Liver (tissue), 9 donors: ENCODE measurements around the gene SP3. TPM values are rescaled to one million over a fixed set of nuclear protein-coding genes. Genes with fewer than 3 reads are reported as not detected.

Experiments used
- DNase-seq: peaks from one replicate; pipeline ENCODE4 v3.0.0-alpha.2; 2017; ENCODE audit warnings: low spot score
- H3K27ac ChIP-seq, 2 donors: one replicate each; pipeline ENCODE4 v1.7.0; 2013; ENCODE audit warnings: inconsistent platforms in 2 of 2, low read length in 2 of 2, control low read depth in 1 of 2, low read depth in 1 of 2, mild to moderate bottlenecking in 1 of 2
- H3K27me3 ChIP-seq, 4 donors: one replicate each; pipeline versions ENCODE4 v1.6.1 to v1.7.0; 2013; ENCODE audit warnings: low read length in 3 of 4, inconsistent platforms in 1 of 4, mild to moderate bottlenecking in 1 of 4, moderate library complexity in 1 of 4; ENCODE audit not compliant: control insufficient read depth in 4 of 4, insufficient read depth in 4 of 4
- H3K36me3 ChIP-seq, 4 donors: one replicate each; pipeline versions ENCODE4 v1.6.1 to v1.7.0; 2013; ENCODE audit warnings: low read length in 3 of 4, mild to moderate bottlenecking in 3 of 4, low read depth in 1 of 4, moderate library complexity in 1 of 4; ENCODE audit not compliant: control insufficient read depth in 4 of 4, insufficient read depth in 3 of 4
- H3K4me1 ChIP-seq, 4 donors: one replicate each; pipeline versions ENCODE4 v1.6.1 to v1.7.0; 2013; ENCODE audit warnings: low read length in 3 of 4, mild to moderate bottlenecking in 3 of 4, moderate library complexity in 1 of 4; ENCODE audit not compliant: control insufficient read depth in 4 of 4, insufficient read depth in 4 of 4
- H3K4me3 ChIP-seq, 3 donors: one replicate each; pipeline versions ENCODE4 v1.6.1 to v1.7.0; 2013; ENCODE audit warnings: low read length in 3 of 3, control low read depth in 1 of 3, low read depth in 1 of 3, mild to moderate bottlenecking in 1 of 3
- H3K9ac ChIP-seq, 2 donors: one replicate each; pipeline ENCODE4 v1.7.0; 2013; ENCODE audit warnings: low read length in 2 of 2, mild to moderate bottlenecking in 2 of 2, moderate library complexity in 2 of 2, control low read depth in 1 of 2, low read depth in 1 of 2
- H3K9me3 ChIP-seq, 4 donors: one replicate each; pipeline versions ENCODE4 v1.6.1 to v1.7.0; 2013; ENCODE audit warnings: low read length in 3 of 4; ENCODE audit not compliant: control insufficient read depth in 4 of 4
- EGR1 ChIP-seq, 2 donors: IDR thresholded peaks; 2 replicates each; pipeline ENCODE4 v1.6.1; 2016 to 2018; ENCODE audit warnings: antibody characterized with exemption in 2 of 2, low read depth in 2 of 2
- FOXA1 ChIP-seq: IDR thresholded peaks from 2 replicates; pipeline ENCODE4 v1.6.1; 2016; ENCODE audit warnings: antibody characterized with exemption
- GABPA ChIP-seq, 2 donors: IDR thresholded peaks in 1 of 2; conservative IDR thresholded peaks in 1 of 2; 2 replicates each; pipeline ENCODE4 v1.6.1; 2016; ENCODE audit warnings: antibody characterized with exemption in 2 of 2, mild to moderate bottlenecking in 1 of 2, moderate library complexity in 1 of 2
- HNF4A ChIP-seq, 2 donors: conservative IDR thresholded peaks; 2 replicates each; pipeline ENCODE4 v1.6.1; 2016; ENCODE audit warnings: antibody characterized with exemption in 2 of 2, mild to moderate bottlenecking in 2 of 2
- JUND ChIP-seq, 2 donors: IDR thresholded peaks; 2 replicates each; pipeline ENCODE4 v1.6.1; 2016; ENCODE audit warnings: antibody characterized with exemption in 2 of 2
- NR2F2 ChIP-seq: IDR thresholded peaks from 2 replicates; pipeline ENCODE4 v1.6.1; 2016; ENCODE audit warnings: antibody characterized with exemption
- RAD21 ChIP-seq, 2 donors: IDR thresholded peaks; 2 replicates each; pipeline ENCODE4 v1.6.1; 2016; ENCODE audit warnings: antibody characterized with exemption in 2 of 2, mild to moderate bottlenecking in 2 of 2
- RXRA ChIP-seq, 2 donors: IDR thresholded peaks; 2 replicates each; pipeline ENCODE4 v1.6.1; 2017 to 2018; ENCODE audit warnings: antibody characterized with exemption in 2 of 2, mild to moderate bottlenecking in 1 of 2
- SP1 ChIP-seq: IDR thresholded peaks from 2 replicates; pipeline ENCODE4 v1.6.1; 2018; ENCODE audit warnings: antibody characterized with exemption, mild to moderate bottlenecking
- TAF1 ChIP-seq: conservative IDR thresholded peaks from 2 replicates; pipeline ENCODE4 v1.6.1; 2016; ENCODE audit warnings: antibody characterized with exemption, mild to moderate bottlenecking
- YY1 ChIP-seq: IDR thresholded peaks from 2 replicates; pipeline ENCODE4 v1.6.1; 2016; ENCODE audit warnings: antibody characterized with exemption, mild to moderate bottlenecking
- WGBS: extraction: QIAGEN DNeasy Blood & Tissue Kit; methylation state at CpG from one replicate; pipeline ENCODE4 v1.1.7; 2013; 5-methylcytosine and 5-hydroxymethylcytosine counted together
- polyA plus RNA-seq, 2 donors: library from polyadenylated mRNA; stranded (reverse) in 1 of 2; unstranded in 1 of 2; fragments of 200-250 nt in 1 of 2; fragments of >200 nt in 1 of 2; fragmentation: Nextera tagmentation in 1 of 2; extraction: Ambion mirVana in 1 of 2; gene quantifications; one replicate each; pipeline versions ENCODE4 v1.2.1 to v1.2.3, GENCODE V29; 2013 to 2015
- total RNA-seq, 2 donors: library from RNA; depleted of rRNA; stranded (reverse); fragments of >200 nt; gene quantifications; one replicate each; pipeline ENCODE4 v1.2.3, GENCODE V29; 2014
- TF ChIP-seq, protein P1 (sequence below): IDR thresholded peaks from 2 replicates; pipeline ENCODE4 v1.6.1; 2016; ENCODE audit warnings: antibody characterized with exemption
- TF ChIP-seq, protein P2 (sequence below): fragments of 150-350 bp; IDR thresholded peaks from 2 replicates; pipeline ENCODE4 v1.5.1; 2017; ENCODE audit warnings: improper control_type of control experiment, low read depth, low read length; ENCODE audit not compliant: missing input control
- TF ChIP-seq, protein P3 (sequence below): IDR thresholded peaks from 2 replicates; pipeline ENCODE4 v1.6.1; 2016; ENCODE audit warnings: antibody characterized with exemption
- donor health status: healthy.
- donor health status: healthy.
- donor health status: healthy.
- donor health status: healthy.
- donor health status: healthy.

SP3 gene
- total and polyA plus RNA-seq, 4 donors: 10.0 to 83.7 (median 33.2) TPM

DNA sequence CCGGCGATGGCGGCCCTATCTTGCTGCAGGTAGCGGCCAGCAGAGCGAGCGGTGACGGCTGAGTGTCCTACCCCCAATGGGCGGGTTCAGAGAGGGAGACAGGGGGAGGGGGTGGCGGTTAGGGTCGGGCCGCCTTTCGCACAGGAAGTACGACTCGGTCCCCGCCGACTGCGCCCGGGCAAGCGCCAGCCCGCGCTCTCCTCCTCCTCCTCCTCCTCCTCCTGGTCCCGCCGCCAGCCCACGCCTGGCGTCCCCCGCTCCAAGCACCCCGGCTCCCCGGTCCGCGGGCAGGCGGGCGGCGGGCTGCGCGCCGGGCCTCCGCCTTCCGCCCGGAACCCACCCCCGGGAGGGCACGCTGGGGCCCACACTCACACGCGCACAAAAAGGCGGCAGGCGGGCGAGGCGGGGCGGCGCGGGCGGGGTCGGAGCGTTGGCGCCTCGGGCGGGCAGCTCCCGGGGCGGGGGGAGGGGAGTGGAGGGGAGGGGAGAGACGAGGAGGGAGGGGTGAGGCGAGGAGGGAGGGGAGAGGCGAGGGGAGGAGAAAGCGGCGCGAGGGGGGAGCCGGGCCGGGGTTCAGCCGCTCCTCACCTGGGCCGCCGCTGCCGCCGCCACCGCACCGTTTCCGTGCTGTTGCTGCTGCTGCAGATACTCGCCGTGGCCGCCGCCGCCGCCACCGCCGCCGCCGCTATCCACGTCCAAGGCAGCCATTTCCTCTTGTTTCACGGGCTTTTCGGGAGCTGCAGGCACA, 1.2 kb downstream of the SP3 start:
- Histone ChIP-seq H3K27ac (peak overlapping the region; percentile 98 to 100), H3K4me1 (peaks cover 3 to 37% (median 20%) of the 10 kb centered on the region in 4 donors)
- TF ChIP-seq GABPA (IDR thresholded peaks at IDR 0.05 in 1 of 2, conservative IDR thresholded peaks at IDR 0.05 in 1 of 2) (peak in 1 of 2 donors; percentile 31), SP1 (peak; percentile 35), EGR1 (IDR thresholded peaks at IDR 0.05; ENCODE audit: low read depth in 2 of 2) (peak in 1 of 2 donors; percentile 24), YY1 (no peak)

DNA sequence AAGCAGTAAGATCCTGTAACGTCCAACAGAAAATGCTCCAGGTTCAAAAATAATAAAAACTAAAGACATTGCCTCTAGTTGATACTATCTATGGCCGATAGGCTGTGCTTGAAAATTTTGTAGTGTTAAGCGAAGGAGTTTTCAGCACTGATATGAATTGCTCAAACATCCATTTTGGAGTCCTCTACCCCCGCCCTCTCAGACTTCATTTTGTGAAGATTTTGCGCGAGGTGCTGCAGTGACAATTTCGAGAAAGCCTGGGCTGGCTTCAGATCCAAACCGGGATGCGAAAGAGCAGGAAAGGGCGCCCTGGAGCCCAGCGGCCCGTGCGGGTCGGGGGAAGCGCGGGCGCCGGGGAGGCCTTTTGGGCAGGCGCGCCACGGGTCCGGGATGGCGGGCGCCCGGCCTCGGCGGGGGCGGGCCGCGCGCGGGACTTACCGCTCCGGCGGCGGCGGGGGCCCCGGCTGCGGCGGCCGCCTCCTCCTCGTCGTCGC, 1.8 kb downstream of the SP3 start:
- Histone ChIP-seq H3K9me3 (no peaks in the 10 kb centered on the region), H3K4me3 (peak overlapping the region; percentile 73 to 97 (median 83)), H3K9ac (peak overlapping the region; percentile 84 to 87), H3K36me3 (no peaks in the 10 kb centered on the region), H3K27ac (peak overlapping the region; percentile 98 to 100), H3K4me1 (peaks cover 3 to 40% (median 25%) of the 10 kb centered on the region in 4 donors), H3K27me3 (no peaks in the 10 kb centered on the region)
- WGBS: under 1% methylated on average over 44 of the region's 44 CpGs
- DNase-seq: no peak
- TF ChIP-seq, protein P1, sequence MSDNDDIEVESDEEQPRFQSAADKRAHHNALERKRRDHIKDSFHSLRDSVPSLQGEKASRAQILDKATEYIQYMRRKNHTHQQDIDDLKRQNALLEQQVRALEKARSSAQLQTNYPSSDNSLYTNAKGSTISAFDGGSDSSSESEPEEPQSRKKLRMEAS: no peak
- TF ChIP-seq RAD21 (IDR thresholded peaks at IDR 0.05) (peak; percentile 28 to 54), JUND (IDR thresholded peaks at IDR 0.05) (no peak), YY1 (peak; percentile 96), TAF1 (no peak), NR2F2 (no peak), RXRA (IDR thresholded peaks at IDR 0.05) (no peak), FOXA1 (no peak), HNF4A (conservative IDR thresholded peaks at IDR 0.05) (no peak)
- TF ChIP-seq, protein P2, sequence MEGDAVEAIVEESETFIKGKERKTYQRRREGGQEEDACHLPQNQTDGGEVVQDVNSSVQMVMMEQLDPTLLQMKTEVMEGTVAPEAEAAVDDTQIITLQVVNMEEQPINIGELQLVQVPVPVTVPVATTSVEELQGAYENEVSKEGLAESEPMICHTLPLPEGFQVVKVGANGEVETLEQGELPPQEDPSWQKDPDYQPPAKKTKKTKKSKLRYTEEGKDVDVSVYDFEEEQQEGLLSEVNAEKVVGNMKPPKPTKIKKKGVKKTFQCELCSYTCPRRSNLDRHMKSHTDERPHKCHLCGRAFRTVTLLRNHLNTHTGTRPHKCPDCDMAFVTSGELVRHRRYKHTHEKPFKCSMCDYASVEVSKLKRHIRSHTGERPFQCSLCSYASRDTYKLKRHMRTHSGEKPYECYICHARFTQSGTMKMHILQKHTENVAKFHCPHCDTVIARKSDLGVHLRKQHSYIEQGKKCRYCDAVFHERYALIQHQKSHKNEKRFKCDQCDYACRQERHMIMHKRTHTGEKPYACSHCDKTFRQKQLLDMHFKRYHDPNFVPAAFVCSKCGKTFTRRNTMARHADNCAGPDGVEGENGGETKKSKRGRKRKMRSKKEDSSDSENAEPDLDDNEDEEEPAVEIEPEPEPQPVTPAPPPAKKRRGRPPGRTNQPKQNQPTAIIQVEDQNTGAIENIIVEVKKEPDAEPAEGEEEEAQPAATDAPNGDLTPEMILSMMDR: peak; percentile 29
- TF ChIP-seq, protein P3, sequence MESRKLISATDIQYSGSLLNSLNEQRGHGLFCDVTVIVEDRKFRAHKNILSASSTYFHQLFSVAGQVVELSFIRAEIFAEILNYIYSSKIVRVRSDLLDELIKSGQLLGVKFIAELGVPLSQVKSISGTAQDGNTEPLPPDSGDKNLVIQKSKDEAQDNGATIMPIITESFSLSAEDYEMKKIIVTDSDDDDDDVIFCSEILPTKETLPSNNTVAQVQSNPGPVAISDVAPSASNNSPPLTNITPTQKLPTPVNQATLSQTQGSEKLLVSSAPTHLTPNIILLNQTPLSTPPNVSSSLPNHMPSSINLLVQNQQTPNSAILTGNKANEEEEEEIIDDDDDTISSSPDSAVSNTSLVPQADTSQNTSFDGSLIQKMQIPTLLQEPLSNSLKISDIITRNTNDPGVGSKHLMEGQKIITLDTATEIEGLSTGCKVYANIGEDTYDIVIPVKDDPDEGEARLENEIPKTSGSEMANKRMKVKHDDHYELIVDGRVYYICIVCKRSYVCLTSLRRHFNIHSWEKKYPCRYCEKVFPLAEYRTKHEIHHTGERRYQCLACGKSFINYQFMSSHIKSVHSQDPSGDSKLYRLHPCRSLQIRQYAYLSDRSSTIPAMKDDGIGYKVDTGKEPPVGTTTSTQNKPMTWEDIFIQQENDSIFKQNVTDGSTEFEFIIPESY: no peak

More for the DNA sequence above, 1.2 kb downstream of the SP3 start:
- Histone ChIP-seq H3K4me3 (peak overlapping the region in 2 of 3 donors; percentile 73 to 97), H3K27me3 (no peaks in the 10 kb centered on the region), H3K36me3 (no peaks in the 10 kb centered on the region), H3K9me3 (no peaks in the 10 kb centered on the region), H3K9ac (peak overlapping the region; percentile 35 to 84)
- peak; percentile 96 for DNase-seq
- WGBS: under 1% methylated on average over 87 of the region's 87 CpGs
